K562 (cell line): ENCODE results near the gene TRABD. TPM values are rescaled to one million over a fixed set of nuclear protein-coding genes. Genes with fewer than 3 reads are reported as not detected.

ENCODE experiments used
- ATAC-seq: fragments of 200-7000 bp; cut with Tn5 transposase; 3 replicates; pipeline ENCODE4 v1.9.1; 2020; ENCODE audit warnings: moderate library complexity
- BruUV-seq: library from RNA; stranded (reverse); fragments of 400-500 nt; replicated peaks from 2 replicates; lab custom pipeline; 2021; lab: Mats Ljungman, UMichigan
- CTCF ChIA-PET: fragments of 300-600 bp; formaldehyde crosslinking; extraction: SDS; loops from one replicate; lab custom pipeline; 2021; ENCODE audit warnings: low intra/inter-chr PET ratio; lab: Yijun Ruan, JAX
- POLR2A ChIA-PET: fragments of 300-600, 350-650 bp; sonication (Branson Sonifier 250); formaldehyde crosslinking; extraction: SDS; loops from one replicate; lab custom pipeline; 2021; ENCODE audit warnings: antibody characterized with exemption, inconsistent platforms; lab: Yijun Ruan, JAX
- DNase-seq, 4 experiments: peaks; one replicate each; pipeline versions ENCODE4 v3.0.0 to v3.0.0-alpha.2; 2011 to 2018; ENCODE audit warnings: low spot score in 3 of 4, mixed read lengths in 3 of 4; ENCODE audit errors: extremely low read depth in 1 of 4
- FAIRE-seq: peaks from 2 replicates; lab custom pipeline; 2011; peaks lifted over from hg19 to GRCh38; lab: Jason Lieb, UNC
- H2AFZ ChIP-seq: 2 replicates; pipeline ENCODE4 v1.6.0; 2011; ENCODE audit warnings: low read depth, low read length, control low read depth, inconsistent platforms
- H3K27ac ChIP-seq: fragments of 200-600 bp; 3 replicates; pipeline ENCODE4 v1.8.0; 2011; ENCODE audit warnings: low read depth, mild to moderate bottlenecking, control low read depth, inconsistent platforms, low read length, moderate library complexity, mixed read lengths; ENCODE audit errors: extremely low read depth
- H3K27me3 ChIP-seq, 2 experiments: fragments of 300-600 bp in 1 of 2; 2 replicates in 1 of 2; 3 replicates in 1 of 2; pipeline versions ENCODE4 v1.6.0 to v1.8.0; 2011; ENCODE audit warnings: inconsistent platforms in 2 of 2, low read length in 2 of 2, mild to moderate bottlenecking in 1 of 2, mixed read lengths in 1 of 2, moderate library complexity in 1 of 2; ENCODE audit not compliant: control insufficient read depth in 2 of 2, insufficient read depth in 2 of 2
- H3K36me3 ChIP-seq: fragments of 300-600 bp; 3 replicates; pipeline ENCODE4 v1.8.0; 2011; ENCODE audit warnings: mild to moderate bottlenecking, low read length, inconsistent platforms; ENCODE audit not compliant: control insufficient read depth, insufficient read depth
- H3K4me1 ChIP-seq, 2 experiments: fragments of 200-600 bp in 1 of 2; replicated peaks in 1 of 2; 2 replicates in 1 of 2; 3 replicates in 1 of 2; pipeline versions ENCODE4 v1.5.1 to v1.8.0; 2011; ENCODE audit warnings: inconsistent platforms in 2 of 2, low read length in 2 of 2, mild to moderate bottlenecking in 1 of 2, mixed read lengths in 1 of 2, moderate library complexity in 1 of 2; ENCODE audit not compliant: control insufficient read depth in 2 of 2, insufficient read depth in 2 of 2
- H3K4me2 ChIP-seq: 2 replicates; pipeline ENCODE4 v1.6.1; 2011; ENCODE audit warnings: low read length, control low read depth, inconsistent platforms, mixed read lengths; ENCODE audit not compliant: insufficient read depth
- H3K4me3 ChIP-seq: fragments of 200-600 bp; sonication (generic), shearing (Covaris generic); 2 replicates; pipeline ENCODE4 v1.5.1; 2016; ENCODE audit warnings: control low read depth, inconsistent platforms
- H3K79me2 ChIP-seq: fragments of 200-600 bp; 3 replicates; pipeline ENCODE4 v1.8.0; 2011; ENCODE audit warnings: low read length, inconsistent platforms; ENCODE audit not compliant: control insufficient read depth, insufficient read depth
- H3K9ac ChIP-seq, 2 experiments: 2 replicates each; pipeline versions ENCODE4 v1.6.0 to v1.6.1; 2011; ENCODE audit warnings: low read depth in 2 of 2, low read length in 2 of 2, control low read depth in 1 of 2, inconsistent platforms in 1 of 2, mild to moderate bottlenecking in 1 of 2, mixed read lengths in 1 of 2; ENCODE audit not compliant: insufficient read depth in 1 of 2
- H3K9me1 ChIP-seq: one replicate; pipeline ENCODE4 v1.6.0; 2011; ENCODE audit warnings: inconsistent platforms, mild to moderate bottlenecking, low read length, moderate library complexity; ENCODE audit not compliant: control insufficient read depth, insufficient read depth
- H3K9me3 ChIP-seq: replicated peaks from 2 replicates; pipeline ENCODE4 v1.5.1; 2011; ENCODE audit warnings: low read depth, low read length, inconsistent platforms; ENCODE audit not compliant: control insufficient read depth, insufficient read depth
- H4K20me1 ChIP-seq: replicated peaks from 2 replicates; pipeline ENCODE4 v1.6.1; 2011; ENCODE audit warnings: low read length, inconsistent platforms, mixed read lengths; ENCODE audit not compliant: control insufficient read depth, insufficient read depth
- ADNP ChIP-seq: fragments of 200-800 bp; sonication (Bioruptor generic); IDR thresholded peaks from 2 replicates; pipeline ENCODE4 v1.6.1; 2016; ENCODE audit warnings: missing genetic modification characterization, missing compliant biosample characterization
- BRD4 ChIP-seq: fragments of 200-600 bp; sonication (generic); IDR thresholded peaks from 2 replicates; pipeline ENCODE4 v1.6.1; 2017; ENCODE audit warnings: inconsistent platforms
- CBFA2T3 ChIP-seq: fragments of 450-650 bp; IDR thresholded peaks from 2 replicates; pipeline ENCODE4 v1.6.1; 2017
- CHD2 ChIP-seq: IDR thresholded peaks from 2 replicates; pipeline ENCODE4 v1.6.1; 2011; ENCODE audit warnings: low read depth, low read length
- GABPB1 ChIP-seq: sonication (generic); formaldehyde crosslinking; IDR thresholded peaks from 2 replicates; pipeline ENCODE4 v1.8.0; 2022; ENCODE audit warnings: mild to moderate bottlenecking, missing genetic modification reagents
- HDAC8 ChIP-seq: fragments of 450-650 bp; IDR thresholded peaks from 2 replicates; pipeline ENCODE4 v1.6.1; 2016; ENCODE audit warnings: mild to moderate bottlenecking, missing genetic modification characterization, moderate library complexity, missing compliant biosample characterization
- LCOR ChIP-seq: sonication (generic); formaldehyde crosslinking; IDR thresholded peaks from 2 replicates; pipeline ENCODE4 v1.8.0; 2022; ENCODE audit warnings: mild to moderate bottlenecking, missing genetic modification reagents
- MAFK ChIP-seq: IDR thresholded peaks from 2 replicates; pipeline ENCODE4 v1.6.1; 2011; ENCODE audit warnings: low read length, improper control_type of control experiment
- NR4A1 ChIP-seq, 2 experiments: fragments of 250-450 bp in 1 of 2; fragments of 450-650 bp in 1 of 2; sonication (Bioruptor Pico) in 1 of 2; IDR thresholded peaks; 2 replicates each; pipeline versions ENCODE4 v1.4.0 to v1.6.1; 2016 to 2020; ENCODE audit warnings: mild to moderate bottlenecking in 2 of 2, missing compliant biosample characterization in 1 of 2, missing genetic modification characterization in 1 of 2, moderate library complexity in 1 of 2
- RBM39 ChIP-seq: fragments of 200-400 bp; formaldehyde crosslinking; optimal IDR thresholded peaks from 2 replicates; pipeline ENCODE3; 2018; ENCODE audit warnings: low read depth, low read length
- TAF15 ChIP-seq: fragments of 200-400 bp; formaldehyde crosslinking; IDR thresholded peaks from 2 replicates; pipeline ENCODE4 v1.6.1; 2017; ENCODE audit warnings: mild to moderate bottlenecking, low read depth, low read length, moderate library complexity
- TAF9B ChIP-seq: fragments of 450-650 bp; IDR thresholded peaks from 2 replicates; pipeline ENCODE4 v1.6.1; 2018; ENCODE audit warnings: mild to moderate bottlenecking; ENCODE audit not compliant: partially characterized antibody
- ZNF143 ChIP-seq: sonication (generic); formaldehyde crosslinking; IDR thresholded peaks from 2 replicates; pipeline ENCODE4 v1.9.0; 2022; ENCODE audit warnings: mild to moderate bottlenecking, missing genetic modification reagents
- ZNF512 ChIP-seq: IDR thresholded peaks from 2 replicates; pipeline ENCODE4 v1.6.1; 2016; ENCODE audit warnings: missing genetic modification characterization, missing compliant biosample characterization
- ZSCAN32 ChIP-seq: fragments of 450-650 bp; formaldehyde crosslinking; IDR thresholded peaks from 2 replicates; pipeline ENCODE4 v1.4.0; 2020; ENCODE audit warnings: mild to moderate bottlenecking, moderate library complexity
- WGBS: fragments of 100-300 bp; shearing (Covaris generic); methylation state at CpG from one replicate; pipeline ENCODE4 v1.1.6; 2016; ENCODE audit warnings: low coverage, mixed read lengths; ENCODE audit not compliant: insufficient coverage; ENCODE audit errors: missing lambda C conversion rate; 5-methylcytosine and 5-hydroxymethylcytosine counted together
- in situ Hi-C: fragments of 300-500 bp; cut with MboI; formaldehyde crosslinking; loops from 4 replicates; pipeline ENCODE4 v1.15.0; 2018; ENCODE audit warnings: inconsistent platforms, mixed read lengths
- intact Hi-C: fragments of 100-400 bp; cut with micrococcal nuclease; formaldehyde crosslinking; loops from 2 replicates; pipeline ENCODE4 v1.14.2; 2022
- polyA plus RNA-seq, 8 experiments: library from polyadenylated mRNA; depleted of rRNA in 4 of 8; stranded (reverse) in 5 of 8; unstranded in 3 of 8; fragments of >200 nt; fragmentation: Nextera tagmentation in 2 of 8; fragmentation: Illumina TruSeq in 1 of 8; extraction: Ambion mirVana in 2 of 8; extraction: Trizol in 1 of 8; gene quantifications; 2 replicates each; pipeline versions ENCODE4 v1.2.1 to v1.2.3, GENCODE V29; 2011 to 2014; ENCODE audit warnings: inconsistent platforms in 1 of 8, missing spikeins in 1 of 8
- total RNA-seq, 7 experiments: library from RNA; depleted of rRNA in 6 of 7; stranded (reverse); fragments of >200 nt in 6 of 7; fragmentation: Illumina TruSeq in 2 of 7; extraction: Trizol in 2 of 7; gene quantifications; 2 replicates each; pipeline versions ENCODE4 v1.2.1 to v1.2.3, GENCODE V29; 2011 to 2021; ENCODE audit warnings: low replicate concordance in 1 of 7
- TF ChIP-seq, protein P1 (sequence below): sonication (generic); formaldehyde crosslinking; IDR thresholded peaks from 2 replicates; pipeline ENCODE4 v1.8.0; 2022; ENCODE audit warnings: mild to moderate bottlenecking, missing genetic modification reagents, borderline replicate concordance
- TF ChIP-seq, protein P2 (sequence below), 2 experiments: fragments of 200-800 bp in 1 of 2; sonication (Bioruptor generic) in 1 of 2; sonication (generic) in 1 of 2; formaldehyde crosslinking in 1 of 2; IDR thresholded peaks in 1 of 2; conservative IDR thresholded peaks in 1 of 2; 2 replicates each; pipeline versions ENCODE4 v1.5.0 to v1.6.1; 2016 to 2020; ENCODE audit warnings: missing compliant biosample characterization in 1 of 2, missing genetic modification characterization in 1 of 2, missing genetic modification reagents in 1 of 2

TRABD gene
- total and polyA plus RNA-seq, 9 of the 15 experiments (the other 6 are each of a cell fraction or from before 2014, with no cell fraction given) = 0.08 to 62.9 (median 14.0) TPM

- Histone ChIP-seq H3K79me2 (no peaks in the 10 kb centered on the region), H3K36me3 (no peaks in the 10 kb centered on the region), H3K27ac (no peak overlapping the region), H3K9ac (no peak overlapping the region), H4K20me1 (no peaks in the 10 kb centered on the region), H3K27me3 (no peaks in the 10 kb centered on the region), H3K9me3 (no peaks in the 10 kb centered on the region), H3K4me3 (no peak overlapping the region), H3K9me1 (no peaks in the 10 kb centered on the region), H3K4me2 (no peak overlapping the region), H2AFZ (no peak overlapping the region), H3K4me1 (peaks cover 12 to 18% of the 10 kb centered on the region in 2 experiments; a peak in 4 of 5 replicates)
- no TSS peak for BruUV-seq
- FAIRE-seq = no peak
- intact Hi-C loops = loop anchor here (10.0 kb wide), 1 partner anchor 203 kb away; the partner anchor contains the start of gene PPP6R2
- ChIA-PET CTCF (no interaction called here), POLR2A (interaction anchor here (0.7 to 1.3 kb wide), 2 partner anchors 11 to 174 kb away, joined by 3 to 4 read pairs; no protein-coding TSS in a partner anchor)
- TF ChIP-seq CBFA2T3 = no peak
- TF ChIP-seq CHD2 = no peak
- no peak for TF ChIP-seq ADNP (tag)
- no peak for TF ChIP-seq LCOR
- no peak for TF ChIP-seq ZSCAN32 (CRISPR knock-in tag)
- TF ChIP-seq, protein P1, sequence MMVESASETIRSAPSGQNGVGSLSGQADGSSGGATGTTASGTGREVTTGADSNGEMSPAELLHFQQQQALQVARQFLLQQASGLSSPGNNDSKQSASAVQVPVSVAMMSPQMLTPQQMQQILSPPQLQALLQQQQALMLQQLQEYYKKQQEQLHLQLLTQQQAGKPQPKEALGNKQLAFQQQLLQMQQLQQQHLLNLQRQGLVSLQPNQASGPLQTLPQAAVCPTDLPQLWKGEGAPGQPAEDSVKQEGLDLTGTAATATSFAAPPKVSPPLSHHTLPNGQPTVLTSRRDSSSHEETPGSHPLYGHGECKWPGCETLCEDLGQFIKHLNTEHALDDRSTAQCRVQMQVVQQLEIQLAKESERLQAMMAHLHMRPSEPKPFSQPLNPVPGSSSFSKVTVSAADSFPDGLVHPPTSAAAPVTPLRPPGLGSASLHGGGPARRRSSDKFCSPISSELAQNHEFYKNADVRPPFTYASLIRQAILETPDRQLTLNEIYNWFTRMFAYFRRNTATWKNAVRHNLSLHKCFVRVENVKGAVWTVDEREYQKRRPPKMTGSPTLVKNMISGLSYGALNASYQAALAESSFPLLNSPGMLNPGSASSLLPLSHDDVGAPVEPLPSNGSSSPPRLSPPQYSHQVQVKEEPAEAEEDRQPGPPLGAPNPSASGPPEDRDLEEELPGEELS = no peak
- TF ChIP-seq TAF15 = no peak
- no peak for TF ChIP-seq RBM39
- no peak for TF ChIP-seq ZNF512 (tag)
- TF ChIP-seq NR4A1 (CRISPR knock-in tag; IDR thresholded peaks at IDR 0.05) = no peak
- TF ChIP-seq NR4A1 (tag; IDR thresholded peaks at IDR 0.05) = no peak
- TF ChIP-seq MAFK = no peak
- TF ChIP-seq GABPB1 = no peak
- no peak for TF ChIP-seq ZNF143 (CRISPR knock-in tag)
- TF ChIP-seq, protein P2, sequence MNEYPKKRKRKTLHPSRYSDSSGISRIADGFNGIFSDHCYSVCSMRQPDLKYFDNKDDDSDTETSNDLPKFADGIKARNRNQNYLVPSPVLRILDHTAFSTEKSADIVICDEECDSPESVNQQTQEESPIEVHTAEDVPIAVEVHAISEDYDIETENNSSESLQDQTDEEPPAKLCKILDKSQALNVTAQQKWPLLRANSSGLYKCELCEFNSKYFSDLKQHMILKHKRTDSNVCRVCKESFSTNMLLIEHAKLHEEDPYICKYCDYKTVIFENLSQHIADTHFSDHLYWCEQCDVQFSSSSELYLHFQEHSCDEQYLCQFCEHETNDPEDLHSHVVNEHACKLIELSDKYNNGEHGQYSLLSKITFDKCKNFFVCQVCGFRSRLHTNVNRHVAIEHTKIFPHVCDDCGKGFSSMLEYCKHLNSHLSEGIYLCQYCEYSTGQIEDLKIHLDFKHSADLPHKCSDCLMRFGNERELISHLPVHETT (CRISPR knock-in tag; conservative IDR thresholded peaks at IDR 0.05 in 1 of 2, IDR thresholded peaks at IDR 0.05 in 1 of 2) = no peak
- no peak for TF ChIP-seq BRD4
- no peak for TF ChIP-seq TAF9B
- no peak for TF ChIP-seq HDAC8 (tag)
- ATAC-seq = no peak
- in situ Hi-C loops = loop anchor here (5.0 kb wide), 1 partner anchor 71 kb away; no protein-coding TSS in a partner anchor
- no peak for DNase-seq
- WGBS = 73% methylated on average over 5 of the region's 6 CpGs
Measured at GRCh38 chr22:50141462-50141861, 44.3 kb upstream of the TRABD start.
